Coronary artery (tissue), 2 donors: ENCODE data around the gene RAB3GAP2.
"Not testable (repeated sequence)": the region's sequence is repeated elsewhere in the genome, so short reads cannot be mapped to it uniquely, and the experiment has no call there.

ENCODE experiments used
- DNase-seq: peaks from one replicate; pipeline ENCODE4 v3.0.0-alpha.2; 2017; ENCODE audit warnings: low spot score
- H3K27ac ChIP-seq, 2 donors: fragments of 200-600 bp; sonication (generic); one replicate each; pipeline ENCODE4 v1.5.1; 2016 to 2019
- H3K4me3 ChIP-seq: fragments of 200-600 bp; sonication (generic); 2 replicates; pipeline ENCODE4 v1.5.1; 2016; ENCODE audit warnings: mild to moderate bottlenecking, moderate library complexity
- CTCF ChIP-seq: fragments of 200-600 bp; sonication (generic); IDR thresholded peaks from one replicate; pipeline ENCODE4 v1.5.1; 2019; ENCODE audit warnings: antibody characterized with exemption

RAB3GAP2 gene

GRCh38 chr1:220219136-220219442, 53.2 kb downstream of the RAB3GAP2 start:
- Histone ChIP-seq H3K4me3 (no peak overlapping the region), H3K27ac (no peak overlapping the region)
- DNase-seq = no peak
- no peak for TF ChIP-seq CTCF

- peak; percentile 46 for TF ChIP-seq CTCF
- H3K27ac ChIP-seq, DNase-seq, H3K4me3 ChIP-seq: not testable (repeated sequence)
Measured at GRCh38 chr1:220218397-220219135, 53.7 kb downstream of the RAB3GAP2 start.

- no peak overlapping the region for H3K4me3 ChIP-seq
- no peak for DNase-seq
- TF ChIP-seq CTCF = no peak
- H3K27ac ChIP-seq = no peak overlapping the region
Measured at GRCh38 chr1:220217383-220217988, 54.8 kb downstream of the RAB3GAP2 start.

GRCh38 chr1:220213382-220213983, 58.8 kb downstream of the RAB3GAP2 start:
- Histone ChIP-seq H3K4me3 (no peak overlapping the region), H3K27ac (no peak overlapping the region)
- DNase-seq = no peak
- TF ChIP-seq CTCF = no peak

- Histone ChIP-seq H3K27ac (no peak overlapping the region), H3K4me3 (no peak overlapping the region)
- DNase-seq = no peak
- TF ChIP-seq CTCF = no peak
Measured at GRCh38 chr1:220207411-220207810, 64.8 kb downstream of the RAB3GAP2 start.

- DNase-seq, H3K4me3 ChIP-seq: not testable (repeated sequence)
Measured at GRCh38 chr1:220204758-220205157, 67.5 kb downstream of the RAB3GAP2 start.

GRCh38 chr1:220203816-220204215, 68.4 kb downstream of the RAB3GAP2 start:
- Histone ChIP-seq H3K4me3 (no peak overlapping the region), H3K27ac (no peak overlapping the region)
- DNase-seq = no peak
- TF ChIP-seq CTCF = no peak

More at GRCh38 chr1:220204758-220205157, 67.5 kb downstream of the RAB3GAP2 start:
- H3K27ac ChIP-seq = not testable (repeated sequence)
